IPS-18c (cell line): ENCODE measurements around the gene KCNK4.

Experiments
- H3K4me3 ChIP-seq: 2 replicates; pipeline ENCODE4 v1.7.0; 2013; ENCODE audit warnings: low read depth, mild to moderate bottlenecking, low read length, moderate library complexity; ENCODE audit not compliant: insufficient read depth
- H3K9me3 ChIP-seq: one replicate; pipeline ENCODE4 v1.6.1; 2013; ENCODE audit warnings: mild to moderate bottlenecking, low read length, moderate library complexity; ENCODE audit not compliant: control insufficient read depth, insufficient read depth

KCNK4 gene

DNA sequence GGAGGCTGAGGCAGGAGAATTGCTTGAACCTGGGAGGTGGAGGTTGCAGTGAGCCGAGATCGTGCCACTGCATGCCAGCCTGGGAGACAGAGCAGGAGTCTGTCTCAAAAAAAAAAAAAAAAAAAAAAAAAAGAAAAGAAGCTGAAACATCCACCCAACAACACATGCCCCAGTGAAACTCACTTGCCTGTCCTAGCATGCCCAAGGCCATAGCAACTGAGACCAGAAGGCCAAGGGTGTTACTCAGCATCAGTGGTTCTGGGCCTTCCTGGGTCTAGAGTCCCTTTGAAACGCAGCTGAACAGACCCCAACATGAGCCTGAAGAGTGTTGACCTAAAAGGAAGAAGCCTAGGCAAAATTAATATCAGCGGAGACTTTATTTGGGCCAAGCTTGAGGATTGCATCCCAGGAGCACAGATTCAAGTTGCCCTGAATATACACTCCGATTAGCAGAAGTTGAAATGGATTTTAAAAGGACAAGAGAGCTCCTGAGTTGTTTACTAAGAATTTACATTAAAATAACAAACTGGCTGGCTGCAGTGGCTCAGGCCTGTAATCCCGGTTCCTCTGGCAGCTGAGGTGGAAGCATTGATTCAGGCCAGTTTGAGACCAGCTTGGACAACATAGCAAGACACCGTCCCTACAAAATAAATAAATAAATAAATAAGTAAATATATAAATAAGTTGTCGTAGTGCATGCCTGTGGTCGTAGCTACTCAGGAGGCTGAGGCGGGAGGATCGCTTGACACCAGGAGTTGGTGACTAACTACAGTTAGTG is 33.8 kb downstream of the KCNK4 start:
- Histone ChIP-seq H3K4me3 (no peak overlapping the region), H3K9me3 (no peaks in the 10 kb centered on the region)

DNA sequence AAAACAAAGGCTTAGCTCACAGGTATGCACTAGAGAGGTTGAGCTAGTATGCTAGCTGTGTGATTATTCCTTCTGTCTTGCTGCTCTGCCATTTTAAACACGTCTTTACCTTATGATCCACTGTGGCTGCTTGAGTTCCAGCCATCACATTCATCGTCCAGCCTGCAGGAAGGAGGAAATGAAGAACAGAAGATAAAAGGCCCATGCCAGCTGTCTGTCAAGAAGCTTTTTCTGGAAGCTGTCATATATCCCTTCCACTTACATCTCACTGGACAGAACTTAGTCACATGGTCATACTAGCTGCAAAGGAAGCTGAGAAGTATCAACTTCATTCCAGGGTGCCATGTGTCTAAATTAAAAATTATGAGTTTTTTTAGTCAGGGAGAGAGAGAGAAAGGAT is 36.3 kb downstream of the KCNK4 start:
- H3K4me3 ChIP-seq: no peak overlapping the region
- no peaks in the 10 kb centered on the region for H3K9me3 ChIP-seq

DNA sequence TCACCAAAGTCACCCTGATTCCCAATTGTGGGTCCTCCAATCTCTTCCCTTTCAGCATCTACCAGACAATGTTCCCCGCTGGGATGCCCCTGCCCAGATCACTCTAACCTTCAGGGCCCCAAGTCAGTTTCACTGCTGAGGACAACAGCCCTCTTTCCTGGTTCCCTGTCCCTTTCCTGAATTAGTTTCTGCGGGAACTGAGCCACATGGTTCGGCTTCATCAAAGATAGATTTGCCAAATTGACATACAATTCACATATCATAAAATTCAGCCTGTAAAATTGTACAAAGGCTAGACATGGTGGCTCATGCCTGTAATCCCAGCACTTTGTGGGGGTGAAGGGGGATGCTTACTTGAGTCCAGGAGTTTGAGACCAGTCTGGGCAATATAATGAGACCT is 36.9 kb downstream of the KCNK4 start:
- Histone ChIP-seq H3K4me3 (no peak overlapping the region), H3K9me3 (no peaks in the 10 kb centered on the region)

DNA sequence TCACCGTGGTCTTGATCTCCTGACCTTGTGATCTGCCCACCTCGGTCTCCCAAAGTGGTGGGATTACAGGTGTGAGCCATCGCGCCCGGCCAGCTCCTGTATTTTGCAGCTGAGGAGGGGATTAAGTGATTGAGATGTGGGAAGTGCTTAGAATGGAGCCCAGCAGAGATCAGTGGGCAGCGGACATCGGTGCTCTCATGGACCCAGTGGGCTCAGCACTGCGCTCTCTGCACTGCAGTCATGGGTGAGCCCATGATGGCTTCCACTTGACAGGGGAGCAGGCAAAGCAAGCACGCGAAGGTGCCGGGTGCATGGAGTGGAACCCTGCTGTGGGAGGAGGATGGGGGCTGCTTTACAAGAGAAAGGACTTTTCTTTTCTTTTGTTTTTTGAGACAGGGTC is 39.8 kb downstream of the KCNK4 start:
- Histone ChIP-seq H3K9me3 (no peaks in the 10 kb centered on the region), H3K4me3 (no peak overlapping the region)

DNA sequence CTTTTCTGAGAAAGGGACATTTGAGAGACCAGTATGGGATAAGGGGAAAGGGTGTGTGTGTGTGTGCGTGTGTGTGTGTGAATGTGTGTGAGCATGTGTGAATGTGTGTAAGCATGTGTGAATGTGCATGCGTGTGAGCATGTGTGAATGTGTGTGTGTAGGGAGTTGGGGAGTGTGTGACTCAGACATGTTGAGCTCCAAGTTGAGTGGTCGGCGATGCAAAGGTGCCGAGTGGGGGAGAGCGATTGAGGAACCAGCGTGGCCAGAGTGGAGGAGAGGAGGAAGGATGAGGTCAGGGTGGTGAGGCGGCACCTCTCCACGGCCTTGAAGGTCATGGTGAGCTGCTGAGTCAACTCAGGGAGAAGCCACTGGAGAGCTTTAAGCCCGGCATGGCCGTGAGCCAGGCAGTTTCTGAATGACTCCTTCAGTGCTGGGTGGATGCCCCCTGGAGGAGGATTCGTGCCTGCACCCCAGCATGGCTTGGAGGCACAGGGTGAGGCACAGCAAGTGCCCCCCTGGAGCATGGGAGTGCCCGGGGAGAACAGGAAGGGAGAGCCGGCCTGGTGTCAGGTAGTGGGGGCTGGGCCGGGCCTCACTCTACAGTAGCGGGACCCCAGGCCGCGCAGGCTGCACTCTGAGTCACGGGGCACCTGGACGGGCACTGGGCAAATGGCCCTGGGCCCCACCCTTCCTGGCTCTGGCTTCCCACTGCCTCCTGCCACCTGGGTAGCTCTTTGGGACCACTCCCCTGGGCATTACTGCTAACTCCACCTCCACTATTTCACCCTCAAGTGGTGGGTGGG is 40.7 kb downstream of the KCNK4 start:
- Histone ChIP-seq H3K4me3 (no peak overlapping the region), H3K9me3 (no peaks in the 10 kb centered on the region)

DNA sequence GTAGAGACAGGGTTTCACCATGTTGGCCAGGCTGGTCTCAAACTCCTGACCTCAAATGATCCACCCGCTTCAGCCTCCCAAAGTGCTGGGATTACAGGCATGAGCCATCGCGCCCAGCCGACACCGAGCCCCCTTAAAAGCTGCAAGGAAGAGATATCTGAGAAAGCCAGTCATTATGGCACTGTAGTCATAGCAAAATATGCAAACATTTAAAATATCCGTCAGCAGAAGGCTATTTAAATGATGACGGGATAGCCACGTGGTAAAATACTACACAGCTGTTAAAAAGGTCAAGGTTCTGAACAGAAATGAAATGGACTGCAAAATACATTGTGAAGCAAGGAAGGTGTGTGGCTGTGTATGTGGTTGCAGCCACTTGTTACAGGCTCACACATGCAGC is 42.5 kb downstream of the KCNK4 start:
- H3K9me3 ChIP-seq: no peaks in the 10 kb centered on the region
- no peak overlapping the region for H3K4me3 ChIP-seq

DNA sequence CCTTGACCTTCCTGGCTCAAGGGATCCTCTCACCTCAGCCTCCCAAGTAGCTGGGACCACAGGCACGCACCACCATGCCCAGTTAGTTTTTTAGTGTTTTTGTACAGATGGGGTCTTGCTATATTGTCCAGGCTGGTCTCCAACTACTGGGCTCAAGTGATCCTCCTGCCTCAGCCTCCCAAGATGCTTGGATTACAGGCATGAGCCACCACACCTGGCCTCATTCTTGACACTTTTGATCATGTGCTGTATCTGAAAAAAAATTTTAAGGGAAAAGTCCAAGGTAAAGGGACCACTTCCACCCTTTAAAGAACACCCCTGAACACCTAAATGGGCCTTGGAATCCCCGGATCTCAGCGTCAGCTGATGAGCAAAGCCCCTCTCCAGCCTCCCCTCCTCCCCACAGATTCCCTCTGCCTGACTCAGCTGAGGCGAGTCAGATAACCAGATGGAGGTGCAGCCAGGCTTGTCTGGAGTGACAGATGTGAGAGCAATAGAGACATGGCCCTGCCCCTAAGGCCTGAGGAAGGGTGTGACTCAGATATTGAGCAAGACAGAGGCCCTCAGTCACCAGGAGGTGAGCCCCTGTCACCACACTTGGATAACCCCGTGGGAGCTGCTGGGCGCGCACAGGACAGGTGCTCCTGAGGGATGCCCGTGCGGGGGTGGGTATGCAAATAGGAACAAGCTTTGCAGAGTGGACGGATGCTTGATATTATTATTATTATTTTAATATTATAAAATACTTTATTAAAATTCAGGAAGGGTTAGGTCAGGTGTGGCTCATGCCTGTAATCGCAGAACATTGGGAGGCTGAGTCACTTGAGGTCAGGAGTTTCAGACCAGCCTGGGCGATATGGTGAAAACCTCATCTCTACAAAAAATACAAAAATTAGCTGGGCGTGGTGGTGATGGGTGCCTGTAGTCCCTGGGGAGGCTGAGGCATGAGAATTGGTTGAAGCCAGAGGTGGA is 43.9 kb downstream of the KCNK4 start:
- H3K9me3 ChIP-seq: no peaks in the 10 kb centered on the region

DNA sequence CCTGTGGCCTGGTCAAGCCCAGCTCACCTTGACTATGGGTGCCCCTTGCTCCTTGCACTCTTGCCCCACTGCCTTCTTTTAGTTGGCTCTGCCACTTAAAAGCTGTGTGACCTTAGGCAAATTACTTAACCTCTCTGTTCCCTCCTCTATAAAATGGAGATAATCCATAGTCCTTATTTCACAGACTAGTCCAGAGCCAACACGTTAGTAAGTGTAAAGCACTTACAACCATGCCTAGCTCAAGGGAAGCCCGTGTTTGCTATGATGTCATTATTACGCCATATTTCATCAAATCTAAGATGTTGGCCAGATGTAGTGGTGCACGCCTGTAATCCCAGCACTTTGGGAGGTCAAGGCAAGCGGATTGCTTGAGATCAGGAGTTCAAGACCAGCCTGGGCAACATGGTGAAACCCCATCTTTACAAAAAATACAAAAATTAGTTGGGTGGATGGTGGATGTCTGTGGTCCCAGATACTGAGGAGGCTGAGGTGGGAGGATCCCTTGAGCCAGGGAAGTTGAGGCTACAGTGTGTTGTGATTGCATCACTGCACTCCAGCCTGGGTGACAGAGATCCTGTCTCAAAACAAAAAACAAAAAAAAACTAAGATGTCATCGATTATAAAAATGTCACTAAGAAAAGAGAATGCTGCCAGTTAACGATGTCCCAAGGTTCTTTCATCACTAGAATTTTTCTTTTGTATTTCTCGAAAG is 46.6 kb downstream of the KCNK4 start:
- Histone ChIP-seq H3K9me3 (no peaks in the 10 kb centered on the region), H3K4me3 (no peak overlapping the region)

More for the DNA sequence above, 43.9 kb downstream of the KCNK4 start:
- no peak overlapping the region for H3K4me3 ChIP-seq

DNA sequence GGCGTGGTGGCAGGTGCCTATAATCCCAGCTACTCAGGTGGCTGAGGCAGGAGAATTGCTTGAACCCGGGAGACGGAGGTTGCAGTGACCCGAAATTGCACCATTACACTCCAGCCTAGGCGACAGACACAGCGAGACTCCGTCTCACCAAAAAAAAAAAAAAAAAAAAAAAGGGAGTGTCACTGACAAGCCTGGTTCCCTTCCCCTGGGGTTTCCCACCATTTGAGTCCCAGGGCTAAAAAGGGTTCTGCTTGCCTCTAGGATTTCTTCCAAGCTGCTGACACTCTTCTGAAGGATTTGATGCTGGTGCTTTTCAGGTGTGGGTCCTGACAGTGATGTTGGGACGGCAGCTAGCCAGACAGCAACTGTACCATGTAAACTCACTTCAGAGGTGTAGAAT is 47.6 kb downstream of the KCNK4 start:
- no peaks in the 10 kb centered on the region for H3K9me3 ChIP-seq
- H3K4me3 ChIP-seq: no peak overlapping the region

DNA sequence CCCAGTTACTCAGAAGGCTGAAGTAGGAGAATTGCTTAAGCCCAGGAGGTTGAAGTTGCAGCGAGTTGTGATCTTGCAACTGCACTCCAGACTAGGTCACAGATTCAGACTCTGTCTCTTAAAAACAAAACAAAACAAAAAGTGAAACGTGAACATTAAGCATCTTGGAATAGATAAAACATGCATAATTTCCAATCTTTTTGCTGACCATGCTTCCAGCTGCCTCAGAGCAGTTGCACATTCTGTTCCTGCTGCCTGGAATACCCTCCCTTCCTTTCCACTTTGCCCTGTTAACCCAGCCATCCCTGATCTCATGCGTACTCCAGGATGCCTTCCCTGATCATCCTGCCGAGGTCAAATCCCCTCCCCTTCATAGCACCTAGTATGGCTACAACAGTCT is 48.2 kb downstream of the KCNK4 start:
- H3K4me3 ChIP-seq: no peak overlapping the region
- H3K9me3 ChIP-seq: no peaks in the 10 kb centered on the region

DNA sequence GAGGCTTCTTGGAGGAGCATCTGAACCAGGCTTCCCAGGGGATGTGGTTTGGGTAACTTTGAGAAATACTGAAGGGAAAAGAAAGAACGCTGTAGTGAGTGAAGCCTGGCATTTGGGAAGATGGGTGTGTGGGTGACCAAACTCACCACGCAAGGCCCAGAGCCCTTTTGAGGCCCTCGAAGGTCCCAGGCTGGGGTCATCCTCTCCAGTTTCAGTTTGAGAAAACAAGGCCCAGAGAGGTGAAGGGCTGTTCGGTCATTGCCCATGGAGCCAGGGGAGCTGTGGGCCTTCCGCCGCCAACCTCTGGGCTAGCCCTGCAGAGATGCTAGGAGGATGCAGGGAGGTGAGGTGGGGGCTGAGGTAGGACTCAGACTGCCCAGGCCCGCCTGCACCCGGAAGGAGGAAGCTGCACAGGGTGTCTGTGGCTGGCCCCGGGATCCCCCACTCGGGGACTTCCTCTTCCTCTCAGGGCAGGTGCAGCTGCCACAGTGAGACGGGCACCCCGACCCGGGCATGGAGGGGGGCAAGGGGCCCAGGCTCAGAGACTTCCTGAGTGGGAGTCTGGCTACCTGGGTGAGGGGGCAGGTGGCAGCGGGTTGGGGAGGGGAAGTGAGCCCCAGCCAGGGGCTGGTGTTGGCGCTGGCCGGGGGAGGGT is 48.8 kb downstream of the KCNK4 start, which contains the start of gene CCDC88B:
Gene CCDC88B, plus strand, starts transcription at position 451 of the 655 bp plus-strand sequence. Its CDS starts 63 bp downstream, at position 514.
- H3K9me3 ChIP-seq: no peaks in the 10 kb centered on the region
- peak within 1 kb of the TSS; percentile 63 for H3K4me3 ChIP-seq

DNA sequence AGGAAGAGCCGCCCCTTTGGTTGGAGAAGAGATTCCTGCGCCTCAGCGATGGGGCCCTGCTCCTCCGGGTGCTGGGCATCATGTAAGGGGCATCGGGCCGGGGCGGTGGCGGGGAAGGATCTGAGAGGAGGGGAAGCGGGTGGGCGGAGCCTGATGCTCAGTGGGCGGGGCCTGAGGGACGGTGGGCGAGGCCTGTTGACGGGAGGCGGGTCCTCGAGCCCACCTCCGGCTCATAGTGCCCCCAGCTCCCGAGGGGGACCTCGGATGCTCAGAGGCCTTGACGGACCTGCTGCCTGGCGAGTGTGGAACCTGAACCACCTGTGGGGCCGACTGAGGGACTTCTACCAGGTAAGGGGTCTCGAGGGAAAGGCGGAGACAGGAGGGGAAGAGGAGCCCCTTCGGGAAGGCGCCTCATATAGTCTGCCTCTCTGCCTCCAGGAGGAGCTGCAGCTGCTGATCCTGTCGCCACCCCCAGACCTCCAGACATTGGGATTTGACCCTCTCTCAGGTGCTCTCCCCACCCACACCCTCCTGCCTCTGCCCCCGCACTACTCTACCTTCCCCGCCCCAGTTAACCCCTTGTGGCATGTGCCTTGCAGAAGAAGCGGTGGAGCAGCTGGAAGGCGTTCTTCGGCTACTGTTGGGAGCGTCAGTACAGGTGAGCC is 49.7 kb downstream of the KCNK4 start:
- H3K4me3 ChIP-seq: peak overlapping the region; percentile 63
- no peaks in the 10 kb centered on the region for H3K9me3 ChIP-seq

DNA sequence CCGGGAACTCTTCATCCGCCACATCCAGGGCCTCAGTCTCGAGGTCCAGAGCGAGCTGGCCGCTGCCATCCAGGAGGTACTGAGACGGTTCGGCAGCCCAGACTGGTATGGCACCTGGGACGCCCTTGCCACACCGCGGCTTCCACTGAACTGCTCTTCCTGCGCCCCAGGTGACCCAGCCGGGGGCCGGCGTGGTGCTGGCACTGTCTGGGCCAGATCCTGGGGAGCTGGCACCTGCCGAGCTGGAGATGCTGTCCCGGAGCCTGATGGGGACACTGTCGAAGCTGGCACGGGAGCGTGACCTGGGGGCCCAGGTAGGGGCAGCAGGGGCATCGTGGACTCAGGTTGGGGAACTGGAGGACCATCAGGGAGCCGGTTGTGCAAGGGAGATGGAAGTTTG is 50.3 kb downstream of the KCNK4 start:
- Histone ChIP-seq H3K9me3 (no peaks in the 10 kb centered on the region), H3K4me3 (peak overlapping the region; percentile 63)

DNA sequence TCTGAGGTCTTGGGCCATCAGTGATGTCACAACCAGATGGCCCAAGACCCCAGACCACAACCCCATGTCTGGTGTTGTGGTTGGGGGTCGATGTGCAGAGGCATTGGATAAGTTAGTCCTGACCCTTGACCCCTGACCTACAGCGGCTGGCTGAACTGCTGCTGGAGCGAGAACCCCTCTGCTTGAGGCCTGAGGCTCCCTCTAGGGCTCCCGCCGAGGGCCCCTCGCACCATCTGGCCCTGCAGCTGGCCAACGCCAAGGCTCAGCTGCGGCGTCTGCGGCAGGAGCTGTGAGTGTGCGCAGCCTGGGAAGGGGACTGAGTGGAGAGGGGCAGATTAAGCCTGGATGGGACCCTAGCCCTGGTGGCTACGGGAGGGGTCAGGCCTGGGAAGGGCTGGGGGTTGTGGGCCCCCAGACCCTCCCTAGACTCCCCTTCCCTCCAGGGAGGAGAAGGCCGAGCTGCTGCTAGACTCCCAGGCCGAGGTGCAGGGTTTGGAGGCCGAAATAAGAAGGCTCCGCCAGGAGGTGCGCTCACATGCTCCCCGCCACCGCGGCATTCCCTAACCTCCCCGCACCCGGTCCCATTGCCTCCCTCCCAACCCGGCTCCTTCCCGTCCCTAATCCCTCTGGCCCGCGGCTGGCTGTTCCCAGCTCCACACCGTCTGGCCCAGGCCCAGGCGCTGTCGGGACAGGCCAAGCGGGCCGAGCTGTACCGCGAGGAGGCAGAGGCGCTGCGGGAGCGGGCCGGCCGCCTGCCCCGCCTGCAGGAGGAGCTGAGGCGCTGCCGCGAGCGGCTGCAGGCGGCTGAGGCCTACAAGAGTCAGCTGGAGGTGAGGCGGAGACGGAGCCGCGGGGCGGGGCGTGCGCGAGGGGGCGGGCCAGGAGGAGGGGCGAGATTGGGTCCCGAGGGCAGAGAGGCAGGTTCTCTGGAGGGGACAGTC is 51.0 kb downstream of the KCNK4 start:
- peak overlapping the region; percentile 63; the same call in 1 of the 2 replicates for H3K4me3 ChIP-seq
- H3K9me3 ChIP-seq: no peaks in the 10 kb centered on the region
